Inflammatory macrophage treated with lipopolysaccharide for 4 hours (primary cell): ENCODE measurements around the gene MAD1L1.
A peak's percentile ranks its signal among the peaks of the same experiment; 100 is the strongest.
"Not testable (repeated sequence)": the region's sequence is repeated elsewhere in the genome, so short reads cannot be mapped to it uniquely, and the experiment has no call there.

Experiments used
- DNase-seq: peaks from one replicate; pipeline ENCODE4 v3.0.0-alpha.2; 2020

MAD1L1 gene

DNA sequence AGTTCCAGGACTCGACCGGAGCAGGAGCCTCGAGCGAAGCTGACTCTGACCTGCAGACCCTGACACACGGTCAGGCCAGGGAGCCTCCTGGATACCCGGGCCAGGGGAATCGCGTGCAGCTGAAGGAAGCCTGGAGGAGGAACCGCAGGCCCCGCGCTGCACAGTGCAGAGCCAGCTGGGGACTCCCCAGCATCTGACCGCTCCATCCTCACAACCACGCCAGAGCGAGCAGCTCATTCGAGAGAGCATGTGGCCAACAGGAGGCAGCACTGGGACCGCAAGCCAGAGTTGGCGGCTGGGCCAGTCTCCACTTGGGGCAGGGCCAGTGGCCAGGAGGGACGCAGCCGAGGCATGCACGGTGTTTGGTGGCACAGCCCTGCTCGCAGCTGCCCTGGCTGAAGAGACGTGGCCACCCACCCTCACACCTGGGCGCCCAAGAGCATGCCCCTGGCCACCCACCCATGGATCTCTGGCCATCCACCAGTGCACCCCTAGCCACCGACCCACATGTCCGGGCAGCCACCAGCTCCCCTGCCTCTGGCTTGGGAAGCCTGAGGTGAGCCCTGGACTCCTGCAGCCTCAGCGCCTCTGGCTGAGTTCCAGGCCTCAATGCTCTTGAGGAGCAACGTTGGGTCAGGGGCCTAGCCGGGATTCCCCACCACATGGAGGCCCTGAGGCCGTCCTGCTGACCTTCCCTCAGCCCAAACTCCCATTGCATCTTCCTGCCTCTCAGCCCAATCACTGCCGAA, 348.7 kb downstream of the MAD1L1 start:
- no peak for DNase-seq

DNA sequence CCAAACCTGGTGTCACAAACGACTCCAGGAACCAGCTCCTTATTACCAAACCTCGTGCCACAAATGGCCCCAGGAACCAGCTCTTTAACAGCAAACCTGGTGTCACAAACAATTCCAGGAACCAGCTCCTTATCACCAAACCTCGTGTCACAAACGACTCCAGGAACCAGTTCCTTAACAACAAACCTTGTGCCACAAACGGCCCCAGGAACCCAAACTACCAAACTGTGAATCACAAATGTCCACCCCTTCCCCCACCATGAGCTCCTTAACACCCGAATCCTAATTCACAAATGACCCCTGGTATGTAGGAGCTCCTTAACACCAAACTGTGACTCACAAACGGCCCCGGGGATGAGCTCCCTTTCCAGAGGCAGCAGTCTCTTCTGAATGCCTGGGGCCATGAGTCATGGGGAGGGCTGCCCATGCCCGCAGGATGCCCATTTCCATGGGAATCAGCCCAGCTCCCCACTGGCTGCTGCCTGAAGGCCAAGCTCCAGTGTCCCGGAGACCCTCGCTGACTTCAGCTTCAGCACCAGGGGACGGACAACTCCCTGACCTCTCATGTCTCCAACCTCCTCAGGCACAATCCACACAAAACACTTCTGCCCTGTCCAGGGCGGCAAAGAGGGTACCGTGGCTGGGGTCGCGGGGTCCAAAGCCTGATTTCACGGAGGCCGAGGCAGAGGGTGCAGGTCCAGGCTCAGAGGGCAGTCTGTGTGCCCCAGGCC, 349.5 kb downstream of the MAD1L1 start:
- peak; percentile 5 for DNase-seq

DNA sequence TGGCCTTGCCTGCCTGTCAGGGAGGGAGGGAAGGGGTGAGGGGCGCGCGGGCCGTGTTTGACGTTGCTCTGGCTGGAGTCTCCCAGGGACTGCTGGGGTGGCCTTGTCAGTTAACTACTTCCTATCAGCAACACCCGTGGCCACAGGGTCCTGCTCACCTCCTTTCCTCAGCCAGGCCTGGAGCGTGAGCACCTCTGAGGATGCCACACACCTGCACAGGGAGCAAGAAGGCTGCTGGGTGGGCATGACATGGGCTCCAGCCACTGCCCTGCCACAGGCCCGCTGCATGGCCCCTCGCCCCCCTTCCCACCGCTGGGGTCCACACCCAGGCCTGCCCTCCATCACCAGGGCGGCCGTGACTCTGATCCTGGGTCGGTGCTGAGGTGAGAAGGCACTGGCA, 350.3 kb downstream of the MAD1L1 start:
- DNase-seq = no peak

- no peak for DNase-seq
Measured at GRCh38 chr7:1881946-1882345, 350.8 kb downstream of the MAD1L1 start.

- not testable (repeated sequence) for DNase-seq
Measured at GRCh38 chr7:1876641-1877040, 356.1 kb downstream of the MAD1L1 start.

DNA sequence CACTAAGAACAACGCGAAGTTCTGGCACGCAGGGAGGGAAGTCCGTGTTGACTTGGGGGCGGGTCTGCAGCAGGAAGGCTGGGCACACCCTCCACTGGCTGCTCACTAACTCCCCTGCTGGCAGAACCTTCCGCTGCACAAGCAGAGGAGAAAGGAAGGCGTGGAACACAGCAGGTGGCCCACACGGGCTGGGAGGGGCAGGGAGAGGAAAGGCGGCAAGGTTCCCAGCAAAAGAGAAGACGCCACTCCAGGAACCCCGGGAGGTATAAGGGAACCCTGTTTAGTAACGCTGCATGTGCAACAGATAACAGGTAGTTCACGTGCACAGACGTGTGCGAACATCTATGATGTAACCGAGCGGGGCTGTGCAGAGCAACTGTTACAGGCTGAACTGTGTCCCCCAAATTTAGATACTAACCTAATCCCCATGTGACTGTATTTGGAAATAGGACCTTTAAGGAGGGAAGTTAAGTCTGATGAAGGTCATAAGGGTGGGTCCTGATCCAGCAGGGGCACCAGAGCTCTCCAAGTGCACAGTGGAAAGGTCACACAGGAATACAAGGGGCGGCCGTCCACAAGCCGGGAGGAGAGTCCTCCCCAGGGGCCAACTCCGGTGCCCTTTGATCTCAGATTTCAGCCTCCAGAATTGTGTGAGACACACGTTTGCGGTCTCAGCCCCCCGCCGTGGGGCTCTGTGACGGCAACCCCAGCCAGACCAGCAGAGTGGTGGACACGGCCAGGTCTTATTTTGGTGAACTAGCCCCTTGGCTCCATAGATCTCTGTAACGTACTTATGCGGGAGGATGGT, 357.1 kb downstream of the MAD1L1 start:
- DNase-seq = not testable (repeated sequence)

DNA sequence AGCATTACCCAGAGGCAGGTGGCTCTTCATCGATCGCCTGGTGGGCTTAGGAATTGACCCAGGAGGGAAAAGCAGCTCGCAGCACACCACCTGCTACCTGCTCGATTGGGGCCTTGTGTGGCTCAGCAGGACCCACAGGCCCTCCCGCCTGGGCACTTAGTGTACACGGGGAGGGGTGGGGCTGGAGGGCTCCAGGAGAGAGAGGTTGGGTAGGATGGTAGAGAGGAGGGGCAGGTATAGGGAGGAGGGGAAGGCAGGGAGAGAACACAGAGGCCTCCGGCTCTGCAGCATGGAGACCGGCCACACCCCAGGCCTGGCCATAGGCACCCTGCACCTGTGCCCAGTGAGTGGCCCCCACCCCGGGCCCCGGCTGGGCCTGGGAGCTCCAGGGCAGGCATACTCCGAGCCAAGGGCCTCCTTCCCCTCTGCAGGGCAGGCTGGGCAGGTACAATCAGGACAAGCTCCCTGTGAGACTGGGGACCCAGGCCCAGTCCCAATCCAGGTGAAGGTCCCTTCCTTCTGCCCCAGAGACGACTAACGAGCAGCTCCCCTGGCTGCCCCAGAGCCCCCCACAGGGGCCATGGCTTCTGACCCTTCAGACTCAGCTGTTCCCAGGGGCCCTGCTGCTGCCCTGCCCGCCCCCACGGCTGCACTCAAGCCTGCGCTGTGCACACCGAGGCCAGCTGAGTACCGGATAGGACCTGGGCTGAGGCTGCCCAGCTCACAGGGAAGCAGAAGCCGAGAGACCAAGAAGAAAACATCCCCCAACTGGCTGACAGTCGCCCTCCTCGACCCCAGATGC, 358.0 kb downstream of the MAD1L1 start:
- not testable (repeated sequence) for DNase-seq

DNA sequence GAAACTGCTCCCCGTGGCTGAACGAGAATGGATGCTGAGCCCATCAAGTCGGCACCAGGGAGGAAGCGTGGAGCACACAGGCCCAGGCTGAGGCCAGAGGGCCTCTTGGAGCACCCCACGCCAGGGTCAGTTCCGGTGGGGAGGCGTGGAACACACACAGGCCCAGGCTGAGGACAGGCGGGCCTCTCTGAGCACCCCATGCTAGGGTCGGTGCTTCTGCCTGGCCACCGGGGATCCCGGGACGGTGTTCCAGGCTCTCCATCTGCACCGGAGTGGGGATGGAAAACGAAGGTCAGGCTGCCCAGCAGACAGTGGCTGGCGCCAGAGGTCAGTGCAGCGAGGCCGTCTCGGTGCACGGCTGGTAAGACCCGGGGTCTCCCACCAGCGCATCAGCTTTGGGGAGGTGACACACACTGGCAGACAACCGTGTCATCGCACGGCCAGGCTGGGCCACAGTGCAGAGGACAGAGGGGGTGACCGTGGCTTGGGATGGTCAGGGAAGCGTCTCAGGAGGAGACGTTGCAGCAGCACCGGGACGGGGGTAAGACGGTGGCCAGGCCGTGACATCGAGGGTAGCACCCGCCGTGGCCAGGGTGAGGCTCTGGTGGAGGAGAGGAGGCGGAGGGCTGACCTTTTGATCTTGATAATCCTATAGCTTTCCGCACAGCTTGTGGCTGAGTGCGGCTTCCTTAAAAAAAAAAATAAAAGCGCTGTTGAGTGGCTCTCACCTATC, 358.7 kb downstream of the MAD1L1 start:
- no peak for DNase-seq

- DNase-seq = no peak
Measured at GRCh38 chr7:1873421-1873820, 359.3 kb downstream of the MAD1L1 start.

DNA sequence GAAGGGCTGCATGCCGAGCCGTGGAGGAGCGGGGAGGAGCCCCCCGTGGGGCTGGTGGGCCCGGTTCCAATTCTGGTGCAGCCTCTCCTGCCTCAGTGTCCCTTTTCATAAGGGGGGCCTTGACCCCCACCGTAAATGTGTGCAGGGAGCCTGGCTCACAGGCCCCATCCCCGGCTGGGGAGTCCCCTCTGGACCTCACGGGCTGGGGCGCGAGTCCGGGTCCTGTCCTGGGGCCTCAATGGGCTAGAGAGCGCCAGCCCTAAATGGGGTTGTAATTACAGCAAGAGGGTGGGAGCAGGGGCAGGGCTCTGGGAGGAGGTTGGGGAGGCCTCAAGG, 359.7 kb downstream of the MAD1L1 start:
- DNase-seq = no peak

DNA sequence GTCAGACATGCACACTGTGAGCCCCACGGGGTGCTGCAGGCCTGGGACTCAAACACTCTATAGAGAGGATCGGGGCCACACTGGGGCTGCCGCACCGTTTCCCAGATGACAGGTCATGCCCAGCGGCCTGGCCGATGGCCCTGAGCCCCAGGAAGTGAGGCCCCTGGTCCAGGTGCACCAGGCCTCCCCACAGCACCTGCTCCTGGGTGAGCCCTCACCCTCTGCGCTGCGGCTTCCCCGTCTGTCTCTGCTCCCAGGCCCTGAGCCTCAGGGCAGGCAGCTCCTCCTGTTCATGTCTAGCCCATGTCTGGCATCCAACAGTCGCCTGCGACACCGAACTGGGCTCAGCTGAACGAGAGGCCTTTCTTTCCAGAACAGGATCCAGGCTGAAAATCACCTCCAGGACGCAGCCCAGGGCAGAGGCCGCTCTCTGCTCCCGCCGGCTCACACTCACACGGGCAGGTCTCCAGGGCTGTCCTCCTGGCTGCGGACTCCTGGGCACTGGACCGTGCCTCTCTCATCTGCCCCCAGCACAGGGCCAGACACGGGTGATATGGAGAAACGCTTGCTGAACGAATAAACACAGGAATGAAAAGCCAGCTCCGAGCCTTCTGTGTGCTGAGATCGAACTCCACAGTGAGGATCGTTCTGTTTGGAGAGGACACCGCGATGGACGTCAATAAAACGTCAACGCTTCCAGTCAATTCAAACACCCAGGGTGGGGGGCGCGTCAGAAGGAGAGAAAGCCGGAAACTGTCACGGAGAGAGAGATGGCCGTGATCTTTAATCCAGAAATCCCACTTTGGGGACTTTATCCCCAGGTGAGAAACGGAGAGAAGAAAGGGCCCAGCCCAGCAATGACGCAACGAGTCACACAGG, 360.3 kb downstream of the MAD1L1 start:
- DNase-seq = no peak

GRCh38 chr7:1869452-1870130, 363.2 kb downstream of the MAD1L1 start:
- DNase-seq = no peak

- DNase-seq = no peak
Measured at GRCh38 chr7:1868516-1869165, 364.1 kb downstream of the MAD1L1 start.

- no peak for DNase-seq
Measured at GRCh38 chr7:1867370-1868260, 365.1 kb downstream of the MAD1L1 start.

GRCh38 chr7:1866601-1867000, 366.1 kb downstream of the MAD1L1 start:
- DNase-seq = no peak

DNA sequence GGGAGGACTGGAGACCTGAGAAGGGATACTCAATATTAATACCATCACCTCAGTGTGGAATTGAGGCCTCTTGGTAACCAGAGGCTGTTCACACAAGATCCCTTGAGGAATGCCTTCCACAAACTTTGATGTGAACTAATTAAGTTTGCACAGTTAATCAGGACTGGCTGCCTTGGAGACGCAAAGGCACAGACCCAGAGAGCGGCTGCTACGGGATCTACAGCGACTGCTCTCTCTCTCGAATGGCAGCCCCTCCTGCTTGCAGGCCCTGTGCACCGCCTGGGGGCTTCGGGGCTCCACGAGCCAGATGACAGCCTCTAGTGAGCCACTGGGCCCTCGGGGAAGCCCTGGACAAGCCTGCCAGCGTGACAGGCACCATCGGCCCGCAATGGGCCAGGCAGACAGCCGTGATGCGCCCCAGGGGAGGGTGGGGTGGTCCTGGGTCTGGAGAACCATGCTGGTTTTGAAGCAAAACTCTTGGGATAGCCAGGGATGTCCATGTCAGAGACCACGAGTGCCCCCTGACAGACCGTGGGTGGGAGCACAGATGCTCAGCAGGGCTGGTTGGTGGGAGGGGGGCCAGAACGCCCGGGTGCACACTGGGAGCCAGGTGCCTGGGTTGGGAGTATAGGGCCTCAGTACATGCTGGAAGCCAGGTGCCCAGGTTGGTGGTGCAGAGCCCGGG, 367.0 kb downstream of the MAD1L1 start:
- no peak for DNase-seq

DNA sequence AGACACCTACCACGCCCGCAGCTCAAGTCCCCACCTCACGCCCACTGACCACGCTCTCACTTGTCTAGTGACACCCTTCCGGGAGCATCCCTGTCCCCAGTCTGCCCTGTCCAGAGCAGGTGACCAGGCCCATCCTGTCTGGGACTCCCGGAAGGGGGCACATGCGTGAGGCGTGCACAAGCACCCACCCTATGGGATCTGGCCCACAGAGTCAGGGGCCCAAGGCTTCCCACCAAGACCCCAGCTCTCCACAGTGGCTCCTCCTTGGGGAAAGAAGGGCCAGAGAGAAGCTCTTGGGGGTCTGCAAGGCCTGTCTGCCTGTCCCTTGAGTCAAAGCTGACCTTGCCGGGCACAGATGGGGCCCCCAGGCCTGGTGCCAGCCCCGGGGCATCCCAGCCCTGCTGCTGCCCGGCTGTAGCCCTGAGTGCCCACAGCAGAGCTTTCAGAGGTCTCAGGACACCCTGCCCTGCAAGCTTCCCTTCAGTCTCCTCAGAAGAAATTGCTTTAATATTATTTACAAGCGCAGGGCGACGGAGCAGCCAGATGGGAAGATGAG, 367.7 kb downstream of the MAD1L1 start:
- DNase-seq = no peak
